CD1c-positive myeloid dendritic cell (primary cell): ENCODE data around the gene XK.
"Not testable (repeated sequence)": the region's sequence is repeated elsewhere in the genome, so short reads cannot be mapped to it uniquely, and the experiment has no call there.

ENCODE experiments used
- DNase-seq: peaks from one replicate; pipeline ENCODE4 v3.0.0-alpha.2; 2016; ENCODE audit errors: extremely low spot score

XK gene

DNA sequence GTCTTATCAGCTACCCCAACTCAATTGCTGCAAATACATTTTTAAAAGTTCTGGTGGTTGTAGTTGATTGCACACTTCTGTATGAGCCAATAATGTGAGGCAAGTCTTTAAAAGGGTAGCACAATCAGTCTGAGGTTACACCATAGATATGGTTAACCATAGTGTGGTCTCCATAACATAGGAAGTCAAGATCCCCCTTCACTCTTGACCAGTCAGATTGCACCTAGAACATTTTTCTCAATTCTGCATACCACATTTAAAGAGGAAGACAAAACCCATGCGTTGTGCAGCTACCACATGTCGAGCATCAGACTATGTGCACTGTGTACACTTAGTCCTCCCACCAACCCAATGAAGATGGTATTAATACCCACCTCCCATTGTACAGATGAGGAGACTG is 67.8 kb downstream of the XK start:
- DNase-seq: peak; percentile 29

DNA sequence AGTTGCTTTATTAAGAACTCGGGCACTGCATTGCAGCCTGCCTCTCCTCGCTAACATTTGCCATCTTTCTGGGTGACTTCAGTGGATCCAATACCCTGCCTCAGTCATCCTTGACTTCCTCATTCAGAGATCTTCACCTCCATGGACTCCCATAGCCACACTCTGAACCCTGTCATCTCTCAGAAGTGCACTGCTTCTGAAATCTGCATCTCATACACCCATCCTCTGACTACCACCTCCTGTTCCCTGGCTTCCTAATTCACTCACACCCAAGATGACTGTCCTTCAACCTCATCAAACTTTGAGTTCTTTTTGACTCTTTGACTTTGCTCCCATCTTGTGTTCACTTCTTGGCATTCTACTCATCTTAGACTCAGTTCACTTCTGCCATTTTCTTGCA is 68.9 kb downstream of the XK start:
- DNase-seq: no peak

- DNase-seq: peak; percentile 65
These were observed 69.4 kb downstream of the XK start for GRCh38 chrX:37755025-37755424.

DNA sequence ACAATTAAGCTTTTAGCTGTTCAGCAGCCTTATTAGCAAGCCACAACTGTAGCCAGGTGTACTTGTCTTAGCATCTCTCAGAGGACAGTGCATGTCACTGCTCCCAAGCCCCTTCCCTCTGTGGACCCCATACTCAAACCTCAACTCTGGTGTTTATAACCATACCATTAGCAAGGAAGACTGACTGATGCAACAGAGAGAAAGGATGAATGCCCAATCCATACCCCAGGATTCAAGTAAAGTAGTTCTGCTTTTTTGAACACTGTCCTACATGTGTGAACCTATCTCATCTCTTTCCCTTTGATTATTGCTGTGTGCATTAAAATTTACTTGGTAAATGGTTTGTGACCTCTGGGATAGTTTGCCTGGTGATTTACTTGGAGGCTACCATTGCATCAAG is 71.5 kb downstream of the XK start:
- DNase-seq: no peak

- no peak for DNase-seq
These were observed 73.8 kb downstream of the XK start for GRCh38 chrX:37759351-37759750.

- DNase-seq: no peak
These were observed 74.4 kb downstream of the XK start for GRCh38 chrX:37759878-37760418.

- DNase-seq: no peak
These were observed 77.8 kb downstream of the XK start for GRCh38 chrX:37763400-37763799.

GRCh38 chrX:37765507-37765906 is 79.9 kb downstream of the XK start:
- no peak for DNase-seq

DNA sequence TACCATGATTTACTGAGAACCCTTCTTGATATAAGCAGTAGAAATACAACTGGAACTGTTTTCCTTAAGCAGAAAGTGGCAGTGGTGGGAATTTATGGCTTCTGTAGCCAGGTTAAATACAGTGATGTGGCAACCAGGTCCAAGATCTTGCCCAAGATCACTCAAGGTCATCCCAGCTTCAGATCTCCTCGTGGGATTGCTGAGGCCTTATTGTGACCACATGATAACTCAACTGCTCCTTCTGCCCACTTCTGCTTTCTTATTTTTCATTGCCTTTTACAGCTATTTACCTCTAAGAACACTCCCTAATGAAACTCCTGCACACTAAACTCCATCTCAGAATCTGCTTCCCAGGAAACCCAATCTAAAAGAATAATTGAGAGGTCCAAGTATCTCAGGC is 81.8 kb downstream of the XK start:
- no peak for DNase-seq

GRCh38 chrX:37768866-37769265 is 83.3 kb downstream of the XK start:
- not testable (repeated sequence) for DNase-seq

DNA sequence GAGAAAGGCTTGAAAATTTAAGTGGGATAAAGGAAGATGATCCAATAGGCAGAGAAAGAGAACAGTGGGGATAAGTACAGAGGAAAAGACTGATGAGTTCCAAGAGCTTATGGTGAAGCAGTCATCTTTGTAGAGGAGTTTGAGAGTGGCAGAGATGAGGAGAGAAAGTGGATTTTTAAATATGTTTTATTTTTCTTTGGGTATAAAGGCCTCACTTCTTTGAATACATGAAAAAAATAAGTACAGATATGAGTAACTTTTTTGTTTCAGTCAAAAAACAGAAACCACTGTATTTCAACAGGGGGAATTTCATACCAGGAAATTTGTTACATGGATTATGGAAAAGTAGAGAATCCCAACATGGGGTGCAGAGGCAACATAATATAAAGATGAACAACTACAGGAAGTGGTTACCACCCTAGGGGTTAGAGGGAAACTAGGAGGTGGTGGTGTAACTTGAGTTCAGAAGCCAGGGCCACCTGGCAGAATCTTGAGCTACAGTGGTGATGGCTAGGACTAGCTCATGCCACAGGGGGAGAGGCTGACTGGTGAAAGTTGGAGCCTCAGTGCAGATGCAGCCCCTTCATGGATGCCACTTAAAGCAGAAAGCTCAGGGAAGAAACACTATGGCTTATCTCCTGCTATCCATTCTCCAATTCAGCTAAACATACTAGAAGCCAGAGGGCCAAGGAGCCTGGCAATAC is 90.8 kb downstream of the XK start:
- DNase-seq: no peak

- DNase-seq: peak; percentile 57
These were observed 91.4 kb downstream of the XK start for GRCh38 chrX:37776987-37777325.

DNA sequence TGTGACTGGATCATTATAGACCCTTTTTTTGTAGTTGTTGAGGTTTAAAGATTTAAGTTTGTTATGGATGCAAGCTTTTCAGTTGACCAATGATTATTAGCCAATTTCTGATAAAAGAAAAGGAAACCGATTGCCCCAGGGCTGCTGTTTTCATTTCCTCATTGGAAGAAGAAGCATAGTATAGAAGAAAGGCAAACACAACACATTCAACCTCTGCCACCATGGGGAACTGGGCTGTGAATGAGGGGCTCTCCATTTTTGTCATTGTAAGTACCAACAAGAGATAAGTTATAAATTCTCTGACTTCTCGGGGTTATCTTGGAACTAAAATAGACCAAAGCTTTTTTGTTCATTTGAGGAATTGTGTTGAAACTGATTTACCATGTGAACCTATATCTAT is 94.3 kb downstream of the XK start, which contains the start of gene CYBB:
Gene CYBB, plus strand, starts transcription at position 203 of the 400 bp plus-strand sequence. Its CDS starts 19 bp downstream, at position 222.
- peak; percentile 55 for DNase-seq

DNA sequence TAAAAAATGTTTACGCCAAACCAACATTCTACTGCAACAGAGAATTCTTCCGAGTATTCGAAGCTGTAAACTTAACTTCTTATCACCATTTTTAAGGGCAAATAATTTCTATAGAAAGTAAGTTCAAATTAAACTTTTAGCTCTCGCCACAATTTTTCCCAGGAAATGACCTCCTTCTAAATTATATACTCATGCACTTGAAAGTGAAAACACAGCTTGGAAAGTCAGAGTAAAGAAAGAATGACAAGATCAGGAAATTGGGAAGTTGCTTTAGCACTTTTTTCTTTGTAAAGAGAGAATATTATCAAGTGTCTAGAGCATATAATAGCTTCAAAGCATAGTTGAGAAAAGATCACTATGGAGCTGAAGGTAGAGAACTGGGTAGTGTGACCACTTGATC is 95.5 kb downstream of the XK start:
- no peak for DNase-seq
